DMS53 treated with DMSO at 0.1 percent for 48 hours (cell line): ENCODE measurements around the gene ASB2.

Experiments
- DNase-seq: peaks from one replicate; lab custom pipeline; 2025; ENCODE audit not compliant: unreplicated experiment; lab: John Stamatoyannopoulos, UW

ASB2 gene

GRCh38 chr14:93950948-93951634, 25.3 kb downstream of the ASB2 start:
- no peak for DNase-seq

GRCh38 chr14:93949511-93950075, 26.8 kb downstream of the ASB2 start:
- no peak for DNase-seq

- no peak for DNase-seq
Measured at GRCh38 chr14:93947282-93947681, 29.1 kb downstream of the ASB2 start.

GRCh38 chr14:93946541-93947090, 29.8 kb downstream of the ASB2 start:
- no peak for DNase-seq

GRCh38 chr14:93946104-93946503, 30.3 kb downstream of the ASB2 start:
- DNase-seq = no peak

- DNase-seq = no peak
Measured at GRCh38 chr14:93945070-93945399, 31.3 kb downstream of the ASB2 start.

GRCh38 chr14:93944348-93945069, 31.9 kb downstream of the ASB2 start:
- DNase-seq = no peak

GRCh38 chr14:93943930-93944329, 32.4 kb downstream of the ASB2 start:
- DNase-seq = no peak

- no peak for DNase-seq
Measured at GRCh38 chr14:93943052-93943451, 33.3 kb downstream of the ASB2 start.

- DNase-seq = no peak
Measured at GRCh38 chr14:93941293-93941910, 35.0 kb downstream of the ASB2 start.

GRCh38 chr14:93940437-93940836, 35.9 kb downstream of the ASB2 start:
- no peak for DNase-seq

- DNase-seq = peak; percentile 40
Measured at GRCh38 chr14:93939304-93940229, 36.8 kb downstream of the ASB2 start.

- no peak for DNase-seq
Measured at GRCh38 chr14:93938751-93939303, 37.5 kb downstream of the ASB2 start.

GRCh38 chr14:93937519-93937918, 38.9 kb downstream of the ASB2 start:
- DNase-seq = no peak

- no peak for DNase-seq
Measured at GRCh38 chr14:93936926-93937325, 39.4 kb downstream of the ASB2 start.

- DNase-seq = no peak
Measured at GRCh38 chr14:93936245-93936644, 40.1 kb downstream of the ASB2 start.

- DNase-seq = no peak
Measured at GRCh38 chr14:93935213-93935612, 41.2 kb downstream of the ASB2 start.

- no peak for DNase-seq
Measured at GRCh38 chr14:93932642-93933041, 43.7 kb downstream of the ASB2 start.

- DNase-seq = no peak
Measured at GRCh38 chr14:93930989-93931307, 45.4 kb downstream of the ASB2 start.

- DNase-seq = no peak
Measured at GRCh38 chr14:93930296-93930988, 45.9 kb downstream of the ASB2 start.
